HepG2 (cell line): Measurements from ENCODE around the gene ABCG5. TPM values are rescaled to one million over a fixed set of nuclear protein-coding genes. Genes with fewer than 3 reads are reported as not detected.

Source experiments
- CEBPB ChIP-seq: IDR thresholded peaks from 2 replicates; pipeline ENCODE4 v1.6.1; 2011; ENCODE audit warnings: low read depth, low read length, improper control_type of control experiment, borderline replicate concordance
- NFYC ChIP-seq: IDR thresholded peaks from 2 replicates; pipeline ENCODE4 v1.6.1; 2016; ENCODE audit warnings: missing genetic modification reagents, missing compliant biosample characterization
- RBFOX2 ChIP-seq: fragments of 200-400 bp; formaldehyde crosslinking; IDR thresholded peaks from 2 replicates; pipeline ENCODE4 v1.6.1; 2017; ENCODE audit warnings: low read depth, mild to moderate bottlenecking, low read length
- ZFY ChIP-seq: sonication (generic); formaldehyde crosslinking; IDR thresholded peaks from 2 replicates; pipeline ENCODE4 v1.4.0; 2020; ENCODE audit warnings: missing genetic modification reagents
- ZNF224 ChIP-seq: sonication (generic); formaldehyde crosslinking; IDR thresholded peaks from 2 replicates; pipeline ENCODE4 v1.5.0; 2020; ENCODE audit warnings: mild to moderate bottlenecking, missing genetic modification reagents
- ZNF407 ChIP-seq: sonication (generic); formaldehyde crosslinking; IDR thresholded peaks from one replicate; pipeline ENCODE4 v1.5.1; 2020; ENCODE audit warnings: mild to moderate bottlenecking, missing genetic modification reagents; ENCODE audit errors: not compliant biosample characterization
- polyA plus RNA-seq, 8 experiments: library from polyadenylated mRNA; depleted of rRNA in 3 of 8; stranded (reverse) in 7 of 8; unstranded in 1 of 8; fragments of >200 nt; fragmentation: Illumina TruSeq in 4 of 8; extraction: Trizol in 4 of 8; gene quantifications; 2 replicates each; pipeline versions ENCODE4 v1.2.1 to v1.2.3, GENCODE V29; 2011 to 2016; ENCODE audit warnings: low read depth in 4 of 8, missing spikeins in 1 of 8, mixed read lengths in 1 of 8; ENCODE audit not compliant: insufficient read depth in 1 of 8
- total RNA-seq, 5 experiments: library from RNA; depleted of rRNA; stranded (reverse); fragments of >200 nt; fragmentation: Illumina TruSeq; extraction: Trizol; gene quantifications; 2 replicates each; pipeline ENCODE4 v1.2.3, GENCODE V29; 2016; ENCODE audit warnings: low read depth in 1 of 5

The ABCG5 gene
- total and polyA plus RNA-seq, 2 of the 13 experiments (the other 11 are each of a cell fraction or from before 2014, with no cell fraction given) = 15.1 to 39.0 TPM

DNA sequence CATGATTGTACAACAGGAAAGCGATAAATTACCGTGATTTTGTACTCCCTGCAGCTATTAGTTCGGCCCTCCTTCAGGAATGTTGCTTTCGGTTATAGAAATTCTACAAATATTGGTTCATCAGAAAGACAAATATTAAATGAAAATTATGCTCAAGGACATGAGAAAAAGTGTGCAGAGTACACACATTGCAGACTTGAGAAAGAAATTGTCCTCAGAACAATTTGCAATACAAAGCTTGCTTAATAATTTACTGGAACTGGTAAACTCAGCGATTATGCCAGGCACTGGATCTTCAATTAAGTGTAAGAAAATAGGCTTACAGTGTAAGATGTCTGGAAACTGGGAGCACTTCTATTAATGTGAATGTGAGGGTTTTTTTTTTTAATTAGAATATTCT is 46.0 kb upstream of the ABCG5 start (continued):
- TF ChIP-seq ZNF407 (no peak), ZNF224 (CRISPR knock-in tag) (no peak), RBFOX2 (no peak), CEBPB (peak; percentile 69; the same call in 1 of the 2 replicates), ZFY (no peak), NFYC (CRISPR knock-in tag) (no peak)
